Measurements from ENCODE around the gene ADAMTS20. TPM values are rescaled to one million over a fixed set of nuclear protein-coding genes. Genes with fewer than 3 reads are reported as not detected.
A peak's percentile ranks its signal among the peaks of the same experiment; 100 is the strongest.
"Not testable (repeated sequence)": the region's sequence is repeated elsewhere in the genome, so short reads cannot be mapped to it uniquely, and the experiment has no call there.

The ADAMTS20 gene
- total RNA-seq, 2 donors from 2014 or later = 0.70 to 1.1 TPM

- H3K27ac ChIP-seq (ENCODE audit: low read depth, low read length) = no peak overlapping the region
- no peaks in the 10 kb centered on the region for H3K36me3 Mint-ChIP-seq (ENCODE audit: low read depth)
- peak overlapping the region; percentile 71 for H3K4me3 Mint-ChIP-seq
- H3K4me1 ChIP-seq (ENCODE audit: control insufficient read depth, insufficient read depth, low read length) = no peaks in the 10 kb centered on the region
- H3K9me3 ChIP-seq (ENCODE audit: control insufficient read depth, low read length) = no peaks in the 10 kb centered on the region
- H3K27ac Mint-ChIP-seq = no peak overlapping the region
- peak; percentile 84 for DNase-seq
- peaks cover 5% of the 10 kb centered on the region for H3K4me1 Mint-ChIP-seq
- peaks cover 7% of the 10 kb centered on the region for H3K9me3 Mint-ChIP-seq
- no peak overlapping the region for H3K9ac ChIP-seq (ENCODE audit: extremely low read depth, low read length, poor library complexity, severe bottlenecking)
- TF ChIP-seq, protein P1, sequence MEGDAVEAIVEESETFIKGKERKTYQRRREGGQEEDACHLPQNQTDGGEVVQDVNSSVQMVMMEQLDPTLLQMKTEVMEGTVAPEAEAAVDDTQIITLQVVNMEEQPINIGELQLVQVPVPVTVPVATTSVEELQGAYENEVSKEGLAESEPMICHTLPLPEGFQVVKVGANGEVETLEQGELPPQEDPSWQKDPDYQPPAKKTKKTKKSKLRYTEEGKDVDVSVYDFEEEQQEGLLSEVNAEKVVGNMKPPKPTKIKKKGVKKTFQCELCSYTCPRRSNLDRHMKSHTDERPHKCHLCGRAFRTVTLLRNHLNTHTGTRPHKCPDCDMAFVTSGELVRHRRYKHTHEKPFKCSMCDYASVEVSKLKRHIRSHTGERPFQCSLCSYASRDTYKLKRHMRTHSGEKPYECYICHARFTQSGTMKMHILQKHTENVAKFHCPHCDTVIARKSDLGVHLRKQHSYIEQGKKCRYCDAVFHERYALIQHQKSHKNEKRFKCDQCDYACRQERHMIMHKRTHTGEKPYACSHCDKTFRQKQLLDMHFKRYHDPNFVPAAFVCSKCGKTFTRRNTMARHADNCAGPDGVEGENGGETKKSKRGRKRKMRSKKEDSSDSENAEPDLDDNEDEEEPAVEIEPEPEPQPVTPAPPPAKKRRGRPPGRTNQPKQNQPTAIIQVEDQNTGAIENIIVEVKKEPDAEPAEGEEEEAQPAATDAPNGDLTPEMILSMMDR (conservative IDR thresholded peaks at IDR 0.05) = no peak
- H3K36me3 ChIP-seq (ENCODE audit: control insufficient read depth, insufficient read depth, low read length) = no peaks in the 10 kb centered on the region
- 12 to 13% methylated on average over 19 to 31 of the region's 31 CpGs for WGBS, 2 experiments (ENCODE audit: insufficient coverage in 1 of 2, insufficient read length in 1 of 2)
- peaks cover 45% of the 10 kb centered on the region for H3K27me3 Mint-ChIP-seq (ENCODE audit: insufficient read depth)
- H3K27me3 ChIP-seq (ENCODE audit: control insufficient read depth, insufficient read depth, low read length, poor library complexity, severe bottlenecking) = peaks cover 41% of the 10 kb centered on the region
- H3K4me3 ChIP-seq (ENCODE audit: low read length) = peak overlapping the region; percentile 79
Observed at GRCh38 chr12:43550831-43551271, 1.2 kb downstream of the ADAMTS20 start.

- WGBS, 2 experiments (ENCODE audit: insufficient coverage in 1 of 2, insufficient read length in 1 of 2) = 92 to 99% methylated on average over 2 to 3 of the region's 3 CpGs
- H3K4me1 Mint-ChIP-seq = no peaks in the 10 kb centered on the region
- no peaks in the 10 kb centered on the region for H3K9me3 Mint-ChIP-seq
Observed at GRCh38 chr12:43544703-43545102, 7.3 kb downstream of the ADAMTS20 start.

GRCh38 chr12:43540470-43540869 is 11.5 kb downstream of the ADAMTS20 start:
- Mint-ChIP-seq H3K9me3 (no peaks in the 10 kb centered on the region), H3K4me1 (no peaks in the 10 kb centered on the region), H3K36me3 (ENCODE audit: low read depth) (no peaks in the 10 kb centered on the region), H3K4me3 (no peak overlapping the region), H3K27ac (no peak overlapping the region), H3K27me3 (ENCODE audit: insufficient read depth) (no peaks in the 10 kb centered on the region)
- no peaks in the 10 kb centered on the region for H3K36me3 ChIP-seq (ENCODE audit: control insufficient read depth, insufficient read depth, low read length)
- H3K4me1 ChIP-seq (ENCODE audit: control insufficient read depth, insufficient read depth, low read length) = no peaks in the 10 kb centered on the region
- no peaks in the 10 kb centered on the region for H3K27me3 ChIP-seq (ENCODE audit: control insufficient read depth, insufficient read depth, low read length, poor library complexity, severe bottlenecking)
- H3K9ac ChIP-seq (ENCODE audit: extremely low read depth, low read length, poor library complexity, severe bottlenecking) = no peak overlapping the region
- no peak overlapping the region for H3K27ac ChIP-seq (ENCODE audit: low read depth, low read length)
- no peak for DNase-seq
- H3K9me3 ChIP-seq (ENCODE audit: control insufficient read depth, low read length) = no peaks in the 10 kb centered on the region
- H3K4me3 ChIP-seq (ENCODE audit: low read length) = no peak overlapping the region
- TF ChIP-seq, protein P1 (conservative IDR thresholded peaks at IDR 0.05) = no peak

More at GRCh38 chr12:43544703-43545102, 7.3 kb downstream of the ADAMTS20 start:
- peaks cover 7% of the 10 kb centered on the region for H3K27me3 Mint-ChIP-seq (ENCODE audit: insufficient read depth)
- no peak overlapping the region for H3K4me3 ChIP-seq (ENCODE audit: low read length)
- H3K4me3 Mint-ChIP-seq = no peak overlapping the region
- H3K4me1 ChIP-seq (ENCODE audit: control insufficient read depth, insufficient read depth, low read length) = no peaks in the 10 kb centered on the region
- no peaks in the 10 kb centered on the region for H3K9me3 ChIP-seq (ENCODE audit: control insufficient read depth, low read length)
- no peak for DNase-seq
- H3K9ac ChIP-seq (ENCODE audit: extremely low read depth, low read length, poor library complexity, severe bottlenecking) = no peak overlapping the region
- TF ChIP-seq, protein P1 (conservative IDR thresholded peaks at IDR 0.05) = no peak
- H3K36me3 Mint-ChIP-seq (ENCODE audit: low read depth) = no peaks in the 10 kb centered on the region
- H3K36me3 ChIP-seq (ENCODE audit: control insufficient read depth, insufficient read depth, low read length) = no peaks in the 10 kb centered on the region
- no peak overlapping the region for H3K27ac Mint-ChIP-seq
- peaks cover 5% of the 10 kb centered on the region for H3K27me3 ChIP-seq (ENCODE audit: control insufficient read depth, insufficient read depth, low read length, poor library complexity, severe bottlenecking)
- no peak overlapping the region for H3K27ac ChIP-seq (ENCODE audit: low read depth, low read length)

DNA sequence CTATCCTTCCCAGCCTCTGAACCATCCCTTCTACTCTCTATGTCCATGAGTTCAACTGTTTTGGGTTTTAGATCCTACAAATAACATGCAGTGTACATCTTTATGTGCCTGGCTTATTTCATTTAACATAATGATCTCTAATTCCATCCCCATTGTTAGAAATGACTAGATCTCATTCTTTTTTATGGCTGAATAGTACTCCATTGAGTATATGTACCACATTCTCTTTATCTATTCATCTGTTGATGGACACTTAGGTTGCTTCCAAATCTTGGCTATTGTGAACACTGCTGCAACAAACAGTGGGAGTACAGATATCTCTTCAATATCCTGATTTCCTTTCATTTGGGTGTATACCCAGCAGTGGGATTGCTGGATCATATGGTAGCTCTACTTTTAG is 14.3 kb downstream of the ADAMTS20 start:
- H3K4me1 ChIP-seq (ENCODE audit: control insufficient read depth, insufficient read depth, low read length); H3K4me1 Mint-ChIP-seq; H3K36me3 ChIP-seq (ENCODE audit: control insufficient read depth, insufficient read depth, low read length); H3K9me3 ChIP-seq (ENCODE audit: control insufficient read depth, low read length); H3K9ac ChIP-seq (ENCODE audit: extremely low read depth, low read length, poor library complexity, severe bottlenecking); H3K27ac Mint-ChIP-seq; DNase-seq; H3K27me3 Mint-ChIP-seq (ENCODE audit: insufficient read depth); H3K9me3 Mint-ChIP-seq; H3K4me3 Mint-ChIP-seq; H3K4me3 ChIP-seq (ENCODE audit: low read length); H3K27ac ChIP-seq (ENCODE audit: low read depth, low read length); H3K27me3 ChIP-seq (ENCODE audit: control insufficient read depth, insufficient read depth, low read length, poor library complexity, severe bottlenecking); H3K36me3 Mint-ChIP-seq (ENCODE audit: low read depth): not testable (repeated sequence)

Data from endodermal cell (in vitro differentiated cells).